Panc1 (cell line): ENCODE measurements around the gene TNRC6C.

ENCODE experiments used
- POLR2AphosphoS5 ChIP-seq: IDR thresholded peaks from 2 replicates; pipeline ENCODE4 v1.6.1; 2012; ENCODE audit warnings: mild to moderate bottlenecking, low read depth, low read length, moderate library complexity
- TF ChIP-seq, protein P1 (sequence below): fragments of 450-650 bp; IDR thresholded peaks from 2 replicates; pipeline ENCODE4 v1.5.1; 2017; ENCODE audit warnings: mild to moderate bottlenecking
- TF ChIP-seq, protein P2 (sequence below), 2 experiments: IDR thresholded peaks; 2 replicates each; pipeline ENCODE4 v1.6.1; 2011 to 2012; ENCODE audit warnings: low read depth in 2 of 2, control low read depth in 1 of 2, low read length in 1 of 2, mild to moderate bottlenecking in 1 of 2, moderate library complexity in 1 of 2; ENCODE audit not compliant: insufficient read depth in 1 of 2

DNA sequence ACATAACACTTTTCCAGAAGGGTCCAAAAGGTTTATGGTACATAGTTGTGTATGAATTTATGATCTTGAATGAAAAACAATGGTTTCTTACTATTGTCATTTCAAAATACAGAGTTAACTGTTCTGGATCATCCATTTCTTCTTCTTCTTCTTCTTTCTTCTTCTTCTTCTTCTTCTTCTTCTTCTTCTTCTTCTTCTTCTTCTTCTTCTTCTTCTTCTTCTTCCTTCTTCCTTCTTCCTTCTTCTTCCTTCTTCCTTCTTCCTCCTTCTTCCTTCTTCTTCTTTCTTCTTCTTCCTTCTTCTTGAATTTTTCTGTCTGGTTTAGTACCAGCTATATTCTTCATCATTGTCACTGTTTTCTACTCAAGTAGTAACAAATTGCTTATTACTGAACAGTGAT, 47.8 kb downstream of the TNRC6C start:
- TF ChIP-seq, protein P1, sequence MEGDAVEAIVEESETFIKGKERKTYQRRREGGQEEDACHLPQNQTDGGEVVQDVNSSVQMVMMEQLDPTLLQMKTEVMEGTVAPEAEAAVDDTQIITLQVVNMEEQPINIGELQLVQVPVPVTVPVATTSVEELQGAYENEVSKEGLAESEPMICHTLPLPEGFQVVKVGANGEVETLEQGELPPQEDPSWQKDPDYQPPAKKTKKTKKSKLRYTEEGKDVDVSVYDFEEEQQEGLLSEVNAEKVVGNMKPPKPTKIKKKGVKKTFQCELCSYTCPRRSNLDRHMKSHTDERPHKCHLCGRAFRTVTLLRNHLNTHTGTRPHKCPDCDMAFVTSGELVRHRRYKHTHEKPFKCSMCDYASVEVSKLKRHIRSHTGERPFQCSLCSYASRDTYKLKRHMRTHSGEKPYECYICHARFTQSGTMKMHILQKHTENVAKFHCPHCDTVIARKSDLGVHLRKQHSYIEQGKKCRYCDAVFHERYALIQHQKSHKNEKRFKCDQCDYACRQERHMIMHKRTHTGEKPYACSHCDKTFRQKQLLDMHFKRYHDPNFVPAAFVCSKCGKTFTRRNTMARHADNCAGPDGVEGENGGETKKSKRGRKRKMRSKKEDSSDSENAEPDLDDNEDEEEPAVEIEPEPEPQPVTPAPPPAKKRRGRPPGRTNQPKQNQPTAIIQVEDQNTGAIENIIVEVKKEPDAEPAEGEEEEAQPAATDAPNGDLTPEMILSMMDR, result no peak
- TF ChIP-seq, protein P2, sequence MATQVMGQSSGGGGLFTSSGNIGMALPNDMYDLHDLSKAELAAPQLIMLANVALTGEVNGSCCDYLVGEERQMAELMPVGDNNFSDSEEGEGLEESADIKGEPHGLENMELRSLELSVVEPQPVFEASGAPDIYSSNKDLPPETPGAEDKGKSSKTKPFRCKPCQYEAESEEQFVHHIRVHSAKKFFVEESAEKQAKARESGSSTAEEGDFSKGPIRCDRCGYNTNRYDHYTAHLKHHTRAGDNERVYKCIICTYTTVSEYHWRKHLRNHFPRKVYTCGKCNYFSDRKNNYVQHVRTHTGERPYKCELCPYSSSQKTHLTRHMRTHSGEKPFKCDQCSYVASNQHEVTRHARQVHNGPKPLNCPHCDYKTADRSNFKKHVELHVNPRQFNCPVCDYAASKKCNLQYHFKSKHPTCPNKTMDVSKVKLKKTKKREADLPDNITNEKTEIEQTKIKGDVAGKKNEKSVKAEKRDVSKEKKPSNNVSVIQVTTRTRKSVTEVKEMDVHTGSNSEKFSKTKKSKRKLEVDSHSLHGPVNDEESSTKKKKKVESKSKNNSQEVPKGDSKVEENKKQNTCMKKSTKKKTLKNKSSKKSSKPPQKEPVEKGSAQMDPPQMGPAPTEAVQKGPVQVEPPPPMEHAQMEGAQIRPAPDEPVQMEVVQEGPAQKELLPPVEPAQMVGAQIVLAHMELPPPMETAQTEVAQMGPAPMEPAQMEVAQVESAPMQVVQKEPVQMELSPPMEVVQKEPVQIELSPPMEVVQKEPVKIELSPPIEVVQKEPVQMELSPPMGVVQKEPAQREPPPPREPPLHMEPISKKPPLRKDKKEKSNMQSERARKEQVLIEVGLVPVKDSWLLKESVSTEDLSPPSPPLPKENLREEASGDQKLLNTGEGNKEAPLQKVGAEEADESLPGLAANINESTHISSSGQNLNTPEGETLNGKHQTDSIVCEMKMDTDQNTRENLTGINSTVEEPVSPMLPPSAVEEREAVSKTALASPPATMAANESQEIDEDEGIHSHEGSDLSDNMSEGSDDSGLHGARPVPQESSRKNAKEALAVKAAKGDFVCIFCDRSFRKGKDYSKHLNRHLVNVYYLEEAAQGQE (IDR thresholded peaks at IDR 0.05; ENCODE audit: insufficient read depth in 1 of 2, low read depth in 2 of 2, low read length in 1 of 2), result no peak
- no peak for TF ChIP-seq POLR2AphosphoS5
